Activated gamma-delta T cell treated with Interleukin-2 at 50 U/mL for 16 hours (primary cell): ENCODE results near the gene ZNF107.
"Not testable (repeated sequence)": the region's sequence is repeated elsewhere in the genome, so short reads cannot be mapped to it uniquely, and the experiment has no call there.

ENCODE experiments used
- DNase-seq: peaks from one replicate; pipeline ENCODE4 v3.0.0-alpha.2; 2020

ZNF107 gene

DNA sequence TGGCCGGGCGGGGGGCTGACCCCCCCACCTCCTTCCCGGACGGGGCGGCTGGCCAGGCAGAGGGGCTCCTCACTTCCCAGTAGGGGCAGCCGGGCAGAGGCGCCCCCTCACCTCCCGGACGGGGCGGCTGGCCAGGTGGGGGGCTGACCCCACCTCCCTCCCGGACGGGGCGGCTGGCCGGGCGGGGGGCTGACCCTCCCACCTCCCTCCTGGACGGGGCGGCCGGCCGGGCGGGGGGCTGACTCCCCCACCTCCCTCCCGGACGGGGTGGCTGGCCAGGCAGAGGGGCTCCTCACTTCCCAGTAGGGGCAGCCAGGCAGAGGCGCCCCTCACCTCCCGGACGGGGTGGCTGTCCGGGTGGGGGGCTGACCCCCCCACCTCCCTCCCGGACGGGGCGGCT is 72.5 kb downstream of the ZNF107 start:
- not testable (repeated sequence) for DNase-seq

DNA sequence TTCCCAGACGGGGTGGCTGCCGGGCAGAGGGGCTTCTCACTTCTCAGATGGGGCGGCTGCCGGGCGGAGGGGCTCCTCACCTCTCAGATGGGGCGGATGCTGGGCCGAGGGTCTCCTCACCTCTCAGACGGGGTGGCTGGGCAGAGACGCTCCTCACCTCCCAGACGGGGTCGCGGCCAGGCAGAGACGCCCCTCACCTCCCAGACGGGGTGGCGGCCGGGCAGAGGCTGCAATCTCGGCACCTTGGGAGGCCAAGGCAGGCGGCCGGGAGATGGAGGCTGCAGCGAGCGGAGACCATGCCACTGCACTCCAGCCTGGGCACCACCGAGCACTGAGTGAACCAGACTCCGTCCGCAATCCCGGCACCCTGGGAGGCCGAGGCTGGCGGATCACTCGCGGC is 73.0 kb downstream of the ZNF107 start:
- DNase-seq = not testable (repeated sequence)

DNA sequence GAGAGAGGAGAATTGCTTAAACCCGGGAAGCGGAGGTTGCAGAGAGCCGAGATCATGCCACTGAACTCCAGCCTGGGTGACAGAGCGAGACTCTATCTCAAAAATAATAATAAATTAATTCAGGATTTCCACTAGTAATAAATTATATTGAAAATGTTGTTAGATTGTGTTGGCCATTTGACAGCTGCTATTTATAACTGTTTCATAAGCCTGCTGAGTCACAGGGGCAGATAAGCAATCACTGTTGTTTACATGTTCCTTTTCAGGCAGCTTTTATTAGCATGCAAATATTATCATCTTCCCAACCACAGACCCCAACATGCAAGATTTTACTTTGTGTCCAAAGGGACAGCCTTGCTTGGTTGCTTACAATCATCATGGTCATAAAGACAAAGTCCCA is 78.7 kb downstream of the ZNF107 start:
- DNase-seq = no peak

DNA sequence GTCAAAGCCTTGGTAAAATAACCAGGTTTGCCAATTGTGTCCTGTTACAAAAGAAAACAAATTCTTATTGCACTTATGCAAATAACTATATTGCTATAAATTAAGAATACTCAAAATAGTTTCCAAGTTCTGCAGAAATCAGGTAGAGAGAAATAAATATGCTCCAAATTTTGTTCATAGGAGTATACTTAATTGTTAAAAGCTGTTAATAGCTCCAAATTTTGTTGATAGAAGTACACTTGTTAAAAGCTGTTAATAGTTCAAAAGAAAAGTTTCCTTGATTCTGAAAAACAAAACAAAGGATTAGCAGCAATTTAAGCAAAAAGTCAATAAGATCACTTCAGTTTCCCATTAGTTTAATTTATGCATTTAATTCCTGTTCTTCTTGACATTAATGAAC is 81.9 kb downstream of the ZNF107 start:
- DNase-seq = no peak

DNA sequence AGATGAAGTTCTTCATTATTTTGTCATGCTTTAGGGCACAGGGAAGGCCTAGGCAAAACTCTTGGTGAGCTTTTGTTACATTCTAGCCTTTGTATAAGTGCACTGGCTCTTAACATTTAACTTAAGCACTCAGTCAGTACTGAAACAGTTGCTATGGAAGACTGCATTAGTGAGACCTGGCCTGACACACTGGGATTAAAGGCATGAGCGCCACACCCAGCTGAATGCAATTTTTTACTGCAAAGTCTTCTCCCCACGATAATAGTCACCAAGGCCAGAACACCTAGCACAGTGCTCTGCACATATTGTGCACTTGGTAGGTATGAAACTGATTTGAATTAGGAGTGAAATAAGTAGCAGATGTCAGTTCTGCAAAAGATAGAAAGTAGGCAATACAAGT is 87.1 kb downstream of the ZNF107 start:
- no peak for DNase-seq

DNA sequence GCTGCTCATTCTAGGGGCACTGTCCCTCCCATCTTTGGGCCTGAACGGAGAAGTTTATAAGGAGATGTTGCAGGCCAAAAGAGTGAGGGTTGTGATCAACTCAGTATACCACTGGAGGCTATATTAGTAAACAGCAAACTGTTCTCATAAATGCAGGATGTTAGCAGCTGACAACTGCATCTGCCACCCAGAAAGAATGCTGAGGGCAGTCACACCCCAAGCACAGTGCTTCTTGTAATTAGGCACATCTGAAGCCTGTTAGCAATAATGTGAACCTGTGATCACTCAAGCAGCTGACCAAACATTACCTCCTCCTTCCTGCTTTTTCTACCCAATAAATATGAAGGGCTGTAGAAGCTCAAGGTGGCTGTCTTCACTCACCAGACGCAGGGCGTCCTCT is 89.9 kb downstream of the ZNF107 start:
- DNase-seq = no peak

DNA sequence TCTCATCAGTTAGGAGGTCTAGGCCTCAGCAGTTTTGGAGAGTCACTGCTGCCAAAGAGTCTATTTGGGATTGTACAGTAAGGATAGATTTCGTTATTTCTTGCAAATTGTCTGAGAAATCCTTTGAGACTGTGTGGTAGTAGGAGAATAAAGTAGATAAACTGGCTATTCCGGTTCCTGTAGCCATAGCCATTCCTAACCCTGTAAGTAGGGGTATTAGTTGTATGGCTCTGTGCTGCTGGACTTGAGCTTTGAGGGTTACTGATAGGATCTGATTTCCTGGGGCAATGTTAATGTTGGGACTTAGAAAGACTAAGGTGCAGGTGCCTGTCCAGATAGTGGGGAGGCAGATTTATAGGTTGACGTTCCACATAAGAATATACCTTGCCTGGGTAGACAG is 92.2 kb downstream of the ZNF107 start:
- no peak for DNase-seq
